ENCODE measurements around the gene SEC14L5.

DNA sequence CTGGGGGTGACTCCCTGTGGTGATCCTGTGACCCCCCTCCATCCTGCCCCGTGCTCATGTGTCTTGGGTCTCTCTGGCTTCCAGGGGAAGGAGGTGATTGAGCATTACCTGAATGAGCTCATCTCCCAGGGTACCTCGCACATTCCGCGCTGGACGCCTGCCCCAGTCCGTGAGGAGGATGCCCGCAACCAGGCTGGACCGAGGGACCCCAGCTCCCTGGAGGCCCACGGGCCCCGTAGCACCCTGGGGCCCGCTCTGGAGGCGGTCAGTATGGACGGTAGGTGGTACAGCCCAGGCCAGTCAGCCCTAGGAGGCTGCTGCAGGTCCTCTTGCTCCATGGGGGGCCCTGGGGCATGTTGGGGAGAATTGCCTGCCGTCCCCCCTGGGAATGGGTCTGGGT, 33.6 kb downstream of the SEC14L5 start:
- no peak for TF ChIP-seq SIN3A (IDR thresholded peaks at IDR 0.05; ENCODE audit: low read depth)
- no peak for TF ChIP-seq EZH2phosphoT487 (IDR thresholded peaks at IDR 0.05; ENCODE audit: borderline replicate concordance)
- no peak for TF ChIP-seq POLR2A (IDR thresholded peaks at IDR 0.05; ENCODE audit: borderline replicate concordance, extremely low read depth, insufficient read depth, insufficient read length)
- no peak for TF ChIP-seq ZNF274 (IDR thresholded peaks at IDR 0.05; ENCODE audit: low read depth, low read length)
- TF ChIP-seq, protein P1, sequence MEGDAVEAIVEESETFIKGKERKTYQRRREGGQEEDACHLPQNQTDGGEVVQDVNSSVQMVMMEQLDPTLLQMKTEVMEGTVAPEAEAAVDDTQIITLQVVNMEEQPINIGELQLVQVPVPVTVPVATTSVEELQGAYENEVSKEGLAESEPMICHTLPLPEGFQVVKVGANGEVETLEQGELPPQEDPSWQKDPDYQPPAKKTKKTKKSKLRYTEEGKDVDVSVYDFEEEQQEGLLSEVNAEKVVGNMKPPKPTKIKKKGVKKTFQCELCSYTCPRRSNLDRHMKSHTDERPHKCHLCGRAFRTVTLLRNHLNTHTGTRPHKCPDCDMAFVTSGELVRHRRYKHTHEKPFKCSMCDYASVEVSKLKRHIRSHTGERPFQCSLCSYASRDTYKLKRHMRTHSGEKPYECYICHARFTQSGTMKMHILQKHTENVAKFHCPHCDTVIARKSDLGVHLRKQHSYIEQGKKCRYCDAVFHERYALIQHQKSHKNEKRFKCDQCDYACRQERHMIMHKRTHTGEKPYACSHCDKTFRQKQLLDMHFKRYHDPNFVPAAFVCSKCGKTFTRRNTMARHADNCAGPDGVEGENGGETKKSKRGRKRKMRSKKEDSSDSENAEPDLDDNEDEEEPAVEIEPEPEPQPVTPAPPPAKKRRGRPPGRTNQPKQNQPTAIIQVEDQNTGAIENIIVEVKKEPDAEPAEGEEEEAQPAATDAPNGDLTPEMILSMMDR (IDR thresholded peaks at IDR 0.05 in 2 of 3, conservative IDR thresholded peaks at IDR 0.05 in 1 of 3; ENCODE audit: borderline replicate concordance in 1 of 3, insufficient read depth in 1 of 3, low read depth in 2 of 3, low read length in 2 of 3), result no peak
- TF ChIP-seq CEBPB (IDR thresholded peaks at IDR 0.05; ENCODE audit: low read depth), result no peak
- no peak for TF ChIP-seq POLR2AphosphoS5 (IDR thresholded peaks at IDR 0.05; ENCODE audit: low read depth, low read length)
- TF ChIP-seq, protein P2, sequence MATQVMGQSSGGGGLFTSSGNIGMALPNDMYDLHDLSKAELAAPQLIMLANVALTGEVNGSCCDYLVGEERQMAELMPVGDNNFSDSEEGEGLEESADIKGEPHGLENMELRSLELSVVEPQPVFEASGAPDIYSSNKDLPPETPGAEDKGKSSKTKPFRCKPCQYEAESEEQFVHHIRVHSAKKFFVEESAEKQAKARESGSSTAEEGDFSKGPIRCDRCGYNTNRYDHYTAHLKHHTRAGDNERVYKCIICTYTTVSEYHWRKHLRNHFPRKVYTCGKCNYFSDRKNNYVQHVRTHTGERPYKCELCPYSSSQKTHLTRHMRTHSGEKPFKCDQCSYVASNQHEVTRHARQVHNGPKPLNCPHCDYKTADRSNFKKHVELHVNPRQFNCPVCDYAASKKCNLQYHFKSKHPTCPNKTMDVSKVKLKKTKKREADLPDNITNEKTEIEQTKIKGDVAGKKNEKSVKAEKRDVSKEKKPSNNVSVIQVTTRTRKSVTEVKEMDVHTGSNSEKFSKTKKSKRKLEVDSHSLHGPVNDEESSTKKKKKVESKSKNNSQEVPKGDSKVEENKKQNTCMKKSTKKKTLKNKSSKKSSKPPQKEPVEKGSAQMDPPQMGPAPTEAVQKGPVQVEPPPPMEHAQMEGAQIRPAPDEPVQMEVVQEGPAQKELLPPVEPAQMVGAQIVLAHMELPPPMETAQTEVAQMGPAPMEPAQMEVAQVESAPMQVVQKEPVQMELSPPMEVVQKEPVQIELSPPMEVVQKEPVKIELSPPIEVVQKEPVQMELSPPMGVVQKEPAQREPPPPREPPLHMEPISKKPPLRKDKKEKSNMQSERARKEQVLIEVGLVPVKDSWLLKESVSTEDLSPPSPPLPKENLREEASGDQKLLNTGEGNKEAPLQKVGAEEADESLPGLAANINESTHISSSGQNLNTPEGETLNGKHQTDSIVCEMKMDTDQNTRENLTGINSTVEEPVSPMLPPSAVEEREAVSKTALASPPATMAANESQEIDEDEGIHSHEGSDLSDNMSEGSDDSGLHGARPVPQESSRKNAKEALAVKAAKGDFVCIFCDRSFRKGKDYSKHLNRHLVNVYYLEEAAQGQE (IDR thresholded peaks at IDR 0.05; ENCODE audit: low read depth), result no peak
- no peak for TF ChIP-seq EZH2 (IDR thresholded peaks at IDR 0.05)
- TF ChIP-seq, protein P3, sequence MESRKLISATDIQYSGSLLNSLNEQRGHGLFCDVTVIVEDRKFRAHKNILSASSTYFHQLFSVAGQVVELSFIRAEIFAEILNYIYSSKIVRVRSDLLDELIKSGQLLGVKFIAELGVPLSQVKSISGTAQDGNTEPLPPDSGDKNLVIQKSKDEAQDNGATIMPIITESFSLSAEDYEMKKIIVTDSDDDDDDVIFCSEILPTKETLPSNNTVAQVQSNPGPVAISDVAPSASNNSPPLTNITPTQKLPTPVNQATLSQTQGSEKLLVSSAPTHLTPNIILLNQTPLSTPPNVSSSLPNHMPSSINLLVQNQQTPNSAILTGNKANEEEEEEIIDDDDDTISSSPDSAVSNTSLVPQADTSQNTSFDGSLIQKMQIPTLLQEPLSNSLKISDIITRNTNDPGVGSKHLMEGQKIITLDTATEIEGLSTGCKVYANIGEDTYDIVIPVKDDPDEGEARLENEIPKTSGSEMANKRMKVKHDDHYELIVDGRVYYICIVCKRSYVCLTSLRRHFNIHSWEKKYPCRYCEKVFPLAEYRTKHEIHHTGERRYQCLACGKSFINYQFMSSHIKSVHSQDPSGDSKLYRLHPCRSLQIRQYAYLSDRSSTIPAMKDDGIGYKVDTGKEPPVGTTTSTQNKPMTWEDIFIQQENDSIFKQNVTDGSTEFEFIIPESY (IDR thresholded peaks at IDR 0.05; ENCODE audit: extremely low read depth, insufficient replicate concordance, low read length), result no peak
- no peak for TF ChIP-seq SP1 (IDR thresholded peaks at IDR 0.05; ENCODE audit: low read depth)
